ENCODE measurements around the gene YIPF2.

Gene YIPF2

DNA sequence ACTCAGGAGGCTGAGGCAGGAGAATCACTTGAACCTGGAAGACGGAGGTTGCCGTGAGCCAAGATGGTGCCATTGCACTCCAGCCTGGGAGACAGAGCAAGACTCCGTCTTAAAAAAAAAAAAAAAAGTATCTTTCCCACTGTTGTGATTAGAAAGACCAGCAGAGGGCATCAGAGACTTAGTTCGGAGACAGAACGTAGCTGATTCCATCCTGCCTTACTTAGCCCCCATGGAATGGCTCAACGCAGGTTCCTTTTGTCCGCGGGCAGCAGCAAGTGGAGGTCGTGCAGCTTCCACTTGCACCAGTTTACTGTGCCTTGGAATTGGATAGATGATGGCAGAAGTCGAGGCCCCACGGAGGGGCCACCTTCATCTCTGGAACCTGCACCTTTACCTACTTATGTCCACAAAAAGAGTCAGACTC lies 8.2 kb upstream of the YIPF2 start:
- no peak for TF ChIP-seq TAF1 (IDR thresholded peaks at IDR 0.05; ENCODE audit: low read depth, low read length)
- TF ChIP-seq POLR2AphosphoS5 (IDR thresholded peaks at IDR 0.05; ENCODE audit: low read depth, low read length) = no peak
- no peak for TF ChIP-seq PAX5 (IDR thresholded peaks at IDR 0.05; ENCODE audit: insufficient read depth, low read length, severe bottlenecking)
- no peak for TF ChIP-seq SPI1 (IDR thresholded peaks at IDR 0.05; ENCODE audit: low read depth, low read length)
- no peak for TF ChIP-seq POLR2A (IDR thresholded peaks at IDR 0.05; ENCODE audit: low read depth, low read length)
- TF ChIP-seq POU2F2 (IDR thresholded peaks at IDR 0.05; ENCODE audit: low read depth, low read length) = no peak
- DNase-seq (ENCODE audit: insufficient read length, low spot score) (no peak), FAIRE-seq (peak; percentile 40)

DNA sequence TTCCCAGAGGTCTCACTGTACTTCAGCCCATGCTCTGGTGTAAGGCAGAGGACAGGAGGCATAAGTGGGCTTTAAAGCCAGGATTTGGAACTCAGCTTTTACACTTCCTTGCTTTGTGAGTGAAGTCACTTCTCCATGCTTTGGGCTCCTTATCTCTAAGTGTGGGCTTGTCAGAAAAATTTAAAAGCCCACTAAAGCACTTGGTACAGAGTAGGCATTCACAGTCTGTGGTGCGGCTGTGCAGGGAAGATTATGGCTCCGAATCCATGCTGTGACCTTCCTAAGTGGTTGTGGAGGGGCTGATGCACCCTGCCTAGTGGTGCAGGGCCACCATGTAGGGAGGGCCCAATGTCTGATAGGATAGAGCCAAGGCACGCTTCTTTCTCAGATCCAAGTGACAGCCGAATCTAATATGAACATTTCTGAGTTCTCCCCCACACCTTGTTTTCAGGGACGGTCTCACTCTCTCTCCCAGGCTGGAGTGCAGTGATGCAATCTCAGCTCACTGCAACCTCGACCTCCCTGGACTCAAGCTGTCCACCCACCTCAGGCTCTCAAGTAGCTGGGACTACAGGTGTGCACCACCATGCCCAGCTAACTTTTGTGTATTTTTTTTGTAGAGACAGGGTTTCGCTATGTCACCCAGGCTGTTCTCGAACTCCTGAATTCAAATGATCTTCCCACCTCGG lies 7.1 kb upstream of the YIPF2 start:
- no peak for DNase-seq (ENCODE audit: insufficient read length, low spot score)
- FAIRE-seq = no peak

DNA sequence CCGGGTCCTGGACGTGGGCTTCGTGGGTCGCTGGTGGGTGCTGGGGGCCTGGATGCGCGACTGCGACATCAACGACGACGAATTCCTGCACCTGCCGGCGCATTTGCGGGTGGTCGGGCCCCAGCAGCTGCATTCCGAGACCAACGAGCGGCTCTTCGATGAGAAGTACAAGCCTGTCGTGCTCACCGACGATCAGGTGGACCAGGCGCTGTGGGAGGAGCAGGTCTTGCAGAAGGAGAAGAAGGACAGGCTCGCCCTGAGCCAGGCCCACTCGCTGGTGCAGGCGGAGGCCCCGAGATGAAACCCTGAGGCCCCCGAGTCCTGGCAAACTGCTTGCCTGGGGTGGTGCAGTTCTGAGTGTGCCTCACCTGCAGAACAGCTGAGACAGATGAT lies 959 bp upstream of the YIPF2 start:
- no peak for TF ChIP-seq POLR2AphosphoS5 (IDR thresholded peaks at IDR 0.05; ENCODE audit: low read depth, low read length)
- TF ChIP-seq PAX5 (IDR thresholded peaks at IDR 0.05; ENCODE audit: insufficient read depth, low read length, severe bottlenecking) = no peak
- TF ChIP-seq POLR2A (IDR thresholded peaks at IDR 0.05; ENCODE audit: low read depth, low read length) = no peak
- TF ChIP-seq POU2F2 (IDR thresholded peaks at IDR 0.05; ENCODE audit: low read depth, low read length) = no peak
- DNase-seq (ENCODE audit: insufficient read length, low spot score) = no peak
- FAIRE-seq = no peak

More for the DNA sequence above, 7.1 kb upstream of the YIPF2 start:
- TF ChIP-seq POU2F2 (IDR thresholded peaks at IDR 0.05; ENCODE audit: low read depth, low read length) (no peak), POLR2AphosphoS5 (IDR thresholded peaks at IDR 0.05; ENCODE audit: low read depth, low read length) (no peak), PAX5 (IDR thresholded peaks at IDR 0.05; ENCODE audit: insufficient read depth, low read length, severe bottlenecking) (no peak), POLR2A (IDR thresholded peaks at IDR 0.05; ENCODE audit: low read depth, low read length) (no peak), TAF1 (IDR thresholded peaks at IDR 0.05; ENCODE audit: low read depth, low read length) (no peak), SPI1 (IDR thresholded peaks at IDR 0.05; ENCODE audit: low read depth, low read length) (no peak)

DNA sequence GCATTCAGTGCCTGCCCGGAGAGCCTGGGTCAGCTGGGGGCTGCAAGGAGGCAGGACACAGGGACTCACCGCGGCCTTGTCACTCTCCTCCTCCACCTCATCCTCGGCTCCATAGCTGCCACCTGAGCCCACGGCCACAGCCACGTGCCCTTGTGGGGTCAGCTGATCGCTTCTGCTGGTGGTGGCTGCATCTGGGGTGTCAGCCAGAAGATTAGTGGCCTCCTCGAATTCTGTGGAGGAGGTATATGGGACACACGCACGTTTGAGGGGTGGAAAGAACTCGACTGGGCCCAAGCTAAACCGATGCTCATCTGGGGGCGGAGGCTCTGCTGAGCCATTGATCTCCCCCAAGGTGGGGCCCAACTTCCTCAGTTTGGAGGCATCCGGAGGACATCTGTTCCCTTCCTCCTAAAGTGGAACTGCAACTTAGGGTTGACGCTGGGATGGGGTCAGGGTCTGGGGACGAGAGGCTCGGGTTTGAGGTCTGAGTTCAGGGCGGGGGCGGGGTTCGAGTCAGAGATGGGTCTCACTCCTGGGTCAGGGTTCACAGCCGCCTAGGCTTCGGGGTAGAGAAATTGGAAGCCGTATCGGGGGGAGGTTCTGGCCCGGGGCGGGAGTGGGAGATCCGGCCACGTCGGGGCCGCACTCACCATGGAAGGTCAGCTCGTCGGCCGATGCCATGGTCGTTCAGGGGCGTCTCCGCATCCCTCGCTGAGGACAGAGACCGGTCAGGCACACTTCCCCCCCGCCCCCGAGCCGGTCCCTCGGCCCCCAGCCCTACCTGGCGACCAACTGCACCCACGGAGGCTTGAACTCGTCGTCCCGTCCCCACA lies 493 bp downstream of the YIPF2 start:
- no peak for FAIRE-seq
- TF ChIP-seq PAX5 (IDR thresholded peaks at IDR 0.05; ENCODE audit: insufficient read depth, low read length, severe bottlenecking) (no peak), SPI1 (IDR thresholded peaks at IDR 0.05; ENCODE audit: low read depth, low read length) (0 out of 2 replicates have a peak, but pooled peaks have one; percentile 10), POLR2A (IDR thresholded peaks at IDR 0.05; ENCODE audit: low read depth, low read length) (no peak), POU2F2 (IDR thresholded peaks at IDR 0.05; ENCODE audit: low read depth, low read length) (no peak), POLR2AphosphoS5 (IDR thresholded peaks at IDR 0.05; ENCODE audit: low read depth, low read length) (no peak)
- no peak for DNase-seq (ENCODE audit: insufficient read length, low spot score)

DNA sequence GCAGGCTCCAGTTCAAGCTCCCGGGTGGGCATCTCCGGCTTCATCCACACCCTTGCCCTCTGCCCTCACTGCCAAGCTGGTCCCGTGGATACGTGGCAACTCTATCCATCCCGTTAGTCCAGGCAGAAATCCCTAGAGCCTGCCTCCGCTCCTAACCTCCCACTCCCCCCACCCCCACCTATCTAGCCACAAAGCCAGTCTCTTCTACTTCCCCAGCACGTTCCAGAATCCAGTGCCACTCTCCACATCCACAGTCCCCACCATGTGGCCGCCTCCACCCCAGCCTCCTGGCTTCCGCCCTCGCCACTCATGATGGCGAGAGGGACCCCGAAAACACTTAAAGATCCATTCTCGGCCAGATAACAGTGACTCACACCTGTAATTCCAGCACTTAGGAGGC lies 3.8 kb downstream of the YIPF2 start:
- DNase-seq (ENCODE audit: insufficient read length, low spot score) = no peak
- TF ChIP-seq POLR2A (IDR thresholded peaks at IDR 0.05; ENCODE audit: low read depth, low read length) (no peak), POU2F2 (IDR thresholded peaks at IDR 0.05; ENCODE audit: low read depth, low read length) (no peak), TAF1 (IDR thresholded peaks at IDR 0.05; ENCODE audit: low read depth, low read length) (no peak), SPI1 (IDR thresholded peaks at IDR 0.05; ENCODE audit: low read depth, low read length) (no peak), POLR2AphosphoS5 (IDR thresholded peaks at IDR 0.05; ENCODE audit: low read depth, low read length) (no peak), PAX5 (IDR thresholded peaks at IDR 0.05; ENCODE audit: insufficient read depth, low read length, severe bottlenecking) (no peak)
- FAIRE-seq = no peak

DNA sequence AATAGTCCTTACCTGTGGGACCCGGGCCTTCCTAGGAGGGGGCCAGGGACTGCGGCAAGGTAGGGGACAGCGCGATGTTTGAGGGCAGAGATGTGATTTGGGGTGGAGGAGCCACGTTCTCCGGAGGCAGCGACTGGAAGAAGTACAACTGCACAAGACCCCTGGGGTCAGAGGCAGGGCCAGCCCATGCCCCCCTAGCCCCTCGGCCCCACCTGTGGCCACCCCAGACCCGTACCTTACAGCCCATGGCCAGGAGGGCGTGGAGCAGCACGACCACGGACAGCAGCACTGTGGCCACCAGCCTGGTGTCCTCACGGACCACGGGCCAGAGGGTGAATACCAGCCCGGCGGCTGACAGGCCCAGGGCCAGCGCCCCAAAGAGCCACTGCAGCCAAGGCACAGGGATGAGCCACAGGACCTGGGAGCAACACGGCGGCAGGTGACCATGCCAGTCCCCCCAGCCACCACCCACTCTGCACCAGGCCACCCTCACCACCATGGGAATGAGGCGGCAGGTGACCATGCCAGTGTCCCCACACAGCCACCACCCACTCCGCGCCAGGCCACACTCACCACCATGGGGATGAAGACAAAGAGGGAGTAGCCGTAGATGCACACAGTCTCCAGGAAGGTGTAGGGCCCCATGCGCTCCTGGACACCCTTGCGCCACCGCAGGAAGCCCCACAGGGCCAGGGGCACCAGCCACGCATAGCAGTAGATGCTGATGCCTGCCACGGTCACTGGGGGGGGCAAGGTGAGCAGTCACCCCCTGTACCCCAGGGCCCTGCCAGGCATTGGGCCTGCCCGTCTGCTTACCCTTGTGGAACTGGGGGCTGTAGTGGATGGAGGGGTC lies 5.0 kb downstream of the YIPF2 start:
- no peak for TF ChIP-seq POU2F2 (IDR thresholded peaks at IDR 0.05; ENCODE audit: low read depth, low read length)
- no peak for TF ChIP-seq PAX5 (IDR thresholded peaks at IDR 0.05; ENCODE audit: insufficient read depth, low read length, severe bottlenecking)
- no peak for TF ChIP-seq POLR2AphosphoS5 (IDR thresholded peaks at IDR 0.05; ENCODE audit: low read depth, low read length)
- no peak for TF ChIP-seq TAF1 (IDR thresholded peaks at IDR 0.05; ENCODE audit: low read depth, low read length)
- no peak for FAIRE-seq
- DNase-seq (ENCODE audit: insufficient read length, low spot score) = no peak

DNA sequence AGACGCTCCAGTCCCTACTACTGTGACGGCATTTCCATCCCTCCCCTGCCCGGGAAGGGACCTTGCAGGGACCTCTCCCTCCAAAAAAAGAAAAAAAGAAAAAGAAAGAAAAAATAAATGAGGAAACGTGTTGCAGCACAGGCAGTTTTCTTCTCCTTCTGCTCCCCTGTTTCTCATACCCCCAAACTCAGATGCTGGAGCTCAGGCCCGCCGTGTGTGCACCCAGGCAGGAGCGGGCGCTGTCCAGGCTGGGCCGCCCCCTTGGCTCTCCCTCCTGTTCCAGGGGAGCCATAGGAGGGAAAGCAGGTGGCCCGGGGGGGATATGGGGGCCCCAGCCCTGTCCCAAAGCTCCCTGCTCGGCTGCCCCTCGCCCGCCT lies 5.8 kb downstream of the YIPF2 start:
- TF ChIP-seq TAF1 (IDR thresholded peaks at IDR 0.05; ENCODE audit: low read depth, low read length) (no peak), PAX5 (IDR thresholded peaks at IDR 0.05; ENCODE audit: insufficient read depth, low read length, severe bottlenecking) (no peak)

DNA sequence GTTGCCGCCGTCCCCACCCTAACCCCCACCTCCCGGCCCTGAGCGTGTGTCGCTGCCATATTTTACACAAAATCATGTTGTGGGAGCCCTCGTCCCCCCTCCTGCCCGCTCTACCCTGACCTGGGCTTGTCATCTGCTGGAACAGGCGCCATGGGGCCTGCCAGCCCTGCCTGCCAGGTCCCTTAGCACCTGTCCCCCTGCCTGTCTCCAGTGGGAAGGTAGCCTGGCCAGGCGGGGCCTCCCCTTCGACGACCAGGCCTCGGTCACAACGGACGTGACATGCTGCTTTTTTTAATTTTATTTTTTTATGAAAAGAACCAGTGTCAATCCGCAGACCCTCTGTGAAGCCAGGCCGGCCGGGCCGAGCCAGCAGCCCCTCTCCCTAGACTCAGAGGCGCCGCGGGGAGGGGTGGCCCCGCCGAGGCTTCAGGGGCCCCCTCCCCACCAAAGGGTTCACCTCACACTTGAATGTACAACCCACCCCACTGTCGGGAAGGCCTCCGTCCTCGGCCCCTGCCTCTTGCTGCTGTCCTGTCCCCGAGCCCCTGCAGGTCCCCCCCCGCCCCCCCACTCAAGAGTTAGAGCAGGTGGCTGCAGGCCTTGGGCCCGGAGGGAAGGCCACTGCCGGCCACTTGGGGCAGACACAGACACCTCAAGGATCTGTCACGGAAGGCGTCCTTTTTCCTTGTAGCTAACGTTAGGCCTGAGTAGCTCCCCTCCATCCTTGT lies 6.4 kb downstream of the YIPF2 start:
- TF ChIP-seq PAX5 (IDR thresholded peaks at IDR 0.05; ENCODE audit: insufficient read depth, low read length, severe bottlenecking) (no peak), POLR2A (IDR thresholded peaks at IDR 0.05; ENCODE audit: low read depth, low read length) (no peak), TAF1 (IDR thresholded peaks at IDR 0.05; ENCODE audit: low read depth, low read length) (no peak), SPI1 (IDR thresholded peaks at IDR 0.05; ENCODE audit: low read depth, low read length) (no peak), POLR2AphosphoS5 (IDR thresholded peaks at IDR 0.05; ENCODE audit: low read depth, low read length) (no peak), POU2F2 (IDR thresholded peaks at IDR 0.05; ENCODE audit: low read depth, low read length) (no peak)
- no peak for DNase-seq (ENCODE audit: insufficient read length, low spot score)
- no peak for FAIRE-seq

More for the DNA sequence above, 5.8 kb downstream of the YIPF2 start:
- no peak for DNase-seq (ENCODE audit: insufficient read length, low spot score)
- FAIRE-seq = no peak
